SHP77 (cell line): ENCODE measurements around the gene RXFP1.
A peak's percentile ranks its signal among the peaks of the same experiment; 100 is the strongest.

Experiments used
- DNase-seq, 2 experiments: peaks; one replicate each; lab custom pipeline; 2025; lab: John Stamatoyannopoulos, UW

The RXFP1 gene

GRCh38 chr4:158671915-158672806, 150.5 kb downstream of the RXFP1 start, which contains the start of gene ETFDH:
Gene ETFDH, plus strand, starts transcription at chr4:158672296. Its CDS starts 161 bp downstream, at chr4:158672457.
- peak; percentile 89 to 98 for DNase-seq

- no peak for DNase-seq
Measured at GRCh38 chr4:158673633-158674032, 152.0 kb downstream of the RXFP1 start.

GRCh38 chr4:158676076-158676475, 154.4 kb downstream of the RXFP1 start:
- DNase-seq = no peak

GRCh38 chr4:158678767-158679166, 157.1 kb downstream of the RXFP1 start:
- no peak for DNase-seq

- no peak for DNase-seq
Measured at GRCh38 chr4:158681629-158682028, 159.9 kb downstream of the RXFP1 start.

GRCh38 chr4:158682066-158682465, 160.4 kb downstream of the RXFP1 start:
- no peak for DNase-seq

- DNase-seq = no peak
Measured at GRCh38 chr4:158688813-158689212, 167.1 kb downstream of the RXFP1 start.
